ENCODE data around the gene ZNF410. TPM values are rescaled to one million over a fixed set of nuclear protein-coding genes. Genes with fewer than 3 reads are reported as not detected.

Gene ZNF410
- total RNA-seq, 1 experiment from 2014 or later: 73.8 TPM

GRCh38 chr14:73873660-73874059 is 13.0 kb upstream of the ZNF410 start:
- no peak overlapping the region for H3K9ac ChIP-seq (ENCODE audit: low read length)
- no peaks in the 10 kb centered on the region for H3K36me3 ChIP-seq (ENCODE audit: insufficient read depth, low read length)
- DNase-seq: no peak

GRCh38 chr14:73877790-73878189 is 8.9 kb upstream of the ZNF410 start:
- no peak overlapping the region for H2AFZ ChIP-seq (ENCODE audit: low read length)
- no peak overlapping the region for H3K9ac ChIP-seq (ENCODE audit: low read length)
- DNase-seq: no peak
- H3K27me3 ChIP-seq (ENCODE audit: low read length): no peaks in the 10 kb centered on the region
- no peaks in the 10 kb centered on the region for H4K20me1 ChIP-seq (ENCODE audit: insufficient read depth, low read depth, low read length)
- no peak overlapping the region for H3K4me2 ChIP-seq (ENCODE audit: low read depth, low read length, poor library complexity, severe bottlenecking)
- H3K4me3 ChIP-seq (ENCODE audit: low read length): no peak overlapping the region
- no peaks in the 10 kb centered on the region for H3K79me2 ChIP-seq (ENCODE audit: low read length)
- no peaks in the 10 kb centered on the region for H3K9me3 ChIP-seq (ENCODE audit: low read length)
- no peaks in the 10 kb centered on the region for H3K36me3 ChIP-seq (ENCODE audit: insufficient read depth, low read length)
- no peaks in the 10 kb centered on the region for H3K9me2 ChIP-seq (replicated peaks; ENCODE audit: insufficient read depth, low read length)
- H3K4me1 ChIP-seq (ENCODE audit: low read length): peaks cover 17% of the 10 kb centered on the region
- no peak overlapping the region for H3K27ac ChIP-seq (ENCODE audit: low read length)

More at GRCh38 chr14:73873660-73874059, 13.0 kb upstream of the ZNF410 start:
- no peaks in the 10 kb centered on the region for H3K27me3 ChIP-seq (ENCODE audit: low read length)
- H3K4me2 ChIP-seq (ENCODE audit: low read depth, low read length, poor library complexity, severe bottlenecking): no peak overlapping the region
- H3K9me2 ChIP-seq (replicated peaks; ENCODE audit: insufficient read depth, low read length): no peaks in the 10 kb centered on the region
- H3K79me2 ChIP-seq (ENCODE audit: low read length): no peaks in the 10 kb centered on the region
- no peaks in the 10 kb centered on the region for H3K9me3 ChIP-seq (ENCODE audit: low read length)
- no peaks in the 10 kb centered on the region for H4K20me1 ChIP-seq (ENCODE audit: insufficient read depth, low read depth, low read length)
- no peak overlapping the region for H3K27ac ChIP-seq (ENCODE audit: low read length)
- H3K4me1 ChIP-seq (ENCODE audit: low read length): peaks cover 3% of the 10 kb centered on the region; the same call in 1 of the 2 replicates
- no peak overlapping the region for H3K4me3 ChIP-seq (ENCODE audit: low read length)
- H2AFZ ChIP-seq (ENCODE audit: low read length): no peak overlapping the region

GRCh38 chr14:73878436-73878835 is 8.2 kb upstream of the ZNF410 start:
- Histone ChIP-seq H3K27ac (ENCODE audit: low read length) (no peak overlapping the region), H3K4me2 (ENCODE audit: low read depth, low read length, poor library complexity, severe bottlenecking) (no peak overlapping the region), H3K79me2 (ENCODE audit: low read length) (no peaks in the 10 kb centered on the region), H3K27me3 (ENCODE audit: low read length) (no peaks in the 10 kb centered on the region), H2AFZ (ENCODE audit: low read length) (no peak overlapping the region; the same call in 1 of the 2 replicates), H3K4me1 (ENCODE audit: low read length) (peaks cover 17% of the 10 kb centered on the region), H4K20me1 (ENCODE audit: insufficient read depth, low read depth, low read length) (no peaks in the 10 kb centered on the region), H3K36me3 (ENCODE audit: insufficient read depth, low read length) (no peaks in the 10 kb centered on the region), H3K4me3 (ENCODE audit: low read length) (no peak overlapping the region), H3K9ac (ENCODE audit: low read length) (no peak overlapping the region), H3K9me3 (ENCODE audit: low read length) (no peaks in the 10 kb centered on the region), H3K9me2 (replicated peaks; ENCODE audit: insufficient read depth, low read length) (no peaks in the 10 kb centered on the region)
- no peak for DNase-seq

GRCh38 chr14:73879027-73879426 is 7.6 kb upstream of the ZNF410 start:
- H3K9me3 ChIP-seq (ENCODE audit: low read length): no peaks in the 10 kb centered on the region
- H2AFZ ChIP-seq (ENCODE audit: low read length): peak overlapping the region; percentile 38; the same call in 1 of the 2 replicates
- no peaks in the 10 kb centered on the region for H4K20me1 ChIP-seq (ENCODE audit: insufficient read depth, low read depth, low read length)
- no peak for DNase-seq
- no peak overlapping the region for H3K9ac ChIP-seq (ENCODE audit: low read length)
- no peaks in the 10 kb centered on the region for H3K9me2 ChIP-seq (replicated peaks; ENCODE audit: insufficient read depth, low read length)
- H3K4me3 ChIP-seq (ENCODE audit: low read length): no peak overlapping the region
- H3K36me3 ChIP-seq (ENCODE audit: insufficient read depth, low read length): no peaks in the 10 kb centered on the region
- no peak overlapping the region for H3K27ac ChIP-seq (ENCODE audit: low read length)
- H3K79me2 ChIP-seq (ENCODE audit: low read length): no peaks in the 10 kb centered on the region
- no peaks in the 10 kb centered on the region for H3K27me3 ChIP-seq (ENCODE audit: low read length)
- peaks cover 22% of the 10 kb centered on the region for H3K4me1 ChIP-seq (ENCODE audit: low read length)
- no peak overlapping the region for H3K4me2 ChIP-seq (ENCODE audit: low read depth, low read length, poor library complexity, severe bottlenecking)

GRCh38 chr14:73884438-73885190 is 2.0 kb upstream of the ZNF410 start:
- Histone ChIP-seq H4K20me1 (ENCODE audit: insufficient read depth, low read depth, low read length) (peaks cover 9% of the 10 kb centered on the region; the same call in 1 of the 2 replicates), H3K36me3 (ENCODE audit: insufficient read depth, low read length) (no peaks in the 10 kb centered on the region), H3K4me3 (ENCODE audit: low read length) (peak overlapping the region; percentile 85), H3K9ac (ENCODE audit: low read length) (peak overlapping the region; percentile 89), H2AFZ (ENCODE audit: low read length) (no peak overlapping the region), H3K27me3 (ENCODE audit: low read length) (no peaks in the 10 kb centered on the region), H3K9me3 (ENCODE audit: low read length) (no peaks in the 10 kb centered on the region), H3K9me2 (replicated peaks; ENCODE audit: insufficient read depth, low read length) (no peaks in the 10 kb centered on the region), H3K4me1 (ENCODE audit: low read length) (peaks cover 57% of the 10 kb centered on the region), H3K4me2 (ENCODE audit: low read depth, low read length, poor library complexity, severe bottlenecking) (peak overlapping the region; percentile 76), H3K79me2 (ENCODE audit: low read length) (peaks cover 50% of the 10 kb centered on the region), H3K27ac (ENCODE audit: low read length) (peak overlapping the region; percentile 77)
- peak; percentile 57 for DNase-seq

GRCh38 chr14:73887318-73887616 is 608 bp downstream of the ZNF410 start:
- Histone ChIP-seq H3K9me3 (ENCODE audit: low read length) (no peaks in the 10 kb centered on the region), H3K27me3 (ENCODE audit: low read length) (no peaks in the 10 kb centered on the region), H3K4me2 (ENCODE audit: low read depth, low read length, poor library complexity, severe bottlenecking) (peak overlapping the region; percentile 76), H3K9me2 (replicated peaks; ENCODE audit: insufficient read depth, low read length) (no peaks in the 10 kb centered on the region), H3K4me1 (ENCODE audit: low read length) (peaks cover 41% of the 10 kb centered on the region), H3K9ac (ENCODE audit: low read length) (peak overlapping the region; percentile 89), H4K20me1 (ENCODE audit: insufficient read depth, low read depth, low read length) (peaks cover 9% of the 10 kb centered on the region; the same call in 1 of the 2 replicates), H3K4me3 (ENCODE audit: low read length) (peak overlapping the region; percentile 85), H3K79me2 (ENCODE audit: low read length) (peaks cover 75% of the 10 kb centered on the region), H2AFZ (ENCODE audit: low read length) (no peak overlapping the region), H3K36me3 (ENCODE audit: insufficient read depth, low read length) (peaks cover 7% of the 10 kb centered on the region; the same call in 1 of the 2 replicates), H3K27ac (ENCODE audit: low read length) (peak overlapping the region; percentile 81)
- DNase-seq: no peak

GRCh38 chr14:73887694-73888459 is 1.2 kb downstream of the ZNF410 start:
- DNase-seq: no peak
- Histone ChIP-seq H3K79me2 (ENCODE audit: low read length) (peaks cover 80% of the 10 kb centered on the region), H3K27me3 (ENCODE audit: low read length) (no peaks in the 10 kb centered on the region), H3K4me1 (ENCODE audit: low read length) (peaks cover 40% of the 10 kb centered on the region), H3K4me2 (ENCODE audit: low read depth, low read length, poor library complexity, severe bottlenecking) (peak overlapping the region; percentile 76), H2AFZ (ENCODE audit: low read length) (no peak overlapping the region), H3K9me2 (replicated peaks; ENCODE audit: insufficient read depth, low read length) (no peaks in the 10 kb centered on the region), H3K9ac (ENCODE audit: low read length) (peak overlapping the region; percentile 89), H4K20me1 (ENCODE audit: insufficient read depth, low read depth, low read length) (peaks cover 9% of the 10 kb centered on the region; the same call in 1 of the 2 replicates), H3K36me3 (ENCODE audit: insufficient read depth, low read length) (peaks cover 7% of the 10 kb centered on the region; the same call in 1 of the 2 replicates), H3K4me3 (ENCODE audit: low read length) (peak overlapping the region; percentile 85), H3K27ac (ENCODE audit: low read length) (peak overlapping the region; percentile 81), H3K9me3 (ENCODE audit: low read length) (no peaks in the 10 kb centered on the region)

GRCh38 chr14:73888460-73888725 is 1.7 kb downstream of the ZNF410 start:
- H2AFZ ChIP-seq (ENCODE audit: low read length): no peak overlapping the region
- H4K20me1 ChIP-seq (ENCODE audit: insufficient read depth, low read depth, low read length): peaks cover 9% of the 10 kb centered on the region; the same call in 1 of the 2 replicates
- H3K36me3 ChIP-seq (ENCODE audit: insufficient read depth, low read length): peaks cover 12% of the 10 kb centered on the region; the same call in 1 of the 2 replicates
- H3K27ac ChIP-seq (ENCODE audit: low read length): peak overlapping the region; percentile 81; the same call in 1 of the 2 replicates
- H3K4me1 ChIP-seq (ENCODE audit: low read length): peaks cover 40% of the 10 kb centered on the region
- H3K4me2 ChIP-seq (ENCODE audit: low read depth, low read length, poor library complexity, severe bottlenecking): peak overlapping the region; percentile 76
- no peaks in the 10 kb centered on the region for H3K9me3 ChIP-seq (ENCODE audit: low read length)
- H3K9ac ChIP-seq (ENCODE audit: low read length): peak overlapping the region; percentile 89
- H3K79me2 ChIP-seq (ENCODE audit: low read length): peaks cover 86% of the 10 kb centered on the region
- DNase-seq: no peak
- no peaks in the 10 kb centered on the region for H3K9me2 ChIP-seq (replicated peaks; ENCODE audit: insufficient read depth, low read length)
- H3K27me3 ChIP-seq (ENCODE audit: low read length): no peaks in the 10 kb centered on the region
- peak overlapping the region; percentile 85 for H3K4me3 ChIP-seq (ENCODE audit: low read length)

All from Karpas-422 (cell line).